Peyer's patch (tissue), 4 donors: ENCODE results near the gene ACTA1.

Experiments
- POLR2A ChIP-seq, 2 donors: fragments of 450-650 bp; IDR thresholded peaks; one replicate each; pipeline ENCODE4 v1.5.1; 2017; ENCODE audit warnings: antibody characterized with exemption in 2 of 2, mild to moderate bottlenecking in 2 of 2, moderate library complexity in 2 of 2
- TF ChIP-seq, protein P1 (sequence below), 6 experiments: fragments of 450-650 bp in 4 of 6; fragments of 200-600 bp in 2 of 6; sonication (generic) in 1 of 6; IDR thresholded peaks; one replicate each; pipeline ENCODE4 v1.5.1; 2017 to 2019; ENCODE audit warnings: antibody characterized with exemption in 6 of 6, mild to moderate bottlenecking in 3 of 6, moderate library complexity in 1 of 6

DNA sequence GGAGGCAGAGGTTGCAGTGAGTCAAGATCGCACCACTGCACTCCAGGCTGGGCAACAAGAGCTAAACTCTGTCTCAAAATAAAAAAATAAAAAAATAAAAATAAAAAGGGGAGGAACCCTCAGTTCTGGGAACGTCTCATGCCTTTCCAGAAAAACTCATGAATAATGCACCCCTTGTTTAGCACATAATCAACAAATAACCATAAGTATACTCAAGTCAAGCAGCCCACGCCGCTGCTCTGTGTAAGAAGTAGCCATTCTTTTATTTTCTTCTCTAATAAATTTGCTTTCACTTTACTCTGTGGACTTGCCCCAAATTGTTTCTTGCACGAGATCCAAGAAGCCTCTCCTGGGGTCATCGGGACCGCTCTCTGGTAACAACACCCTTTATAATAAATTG lies 14.5 kb upstream of the ACTA1 start:
- TF ChIP-seq, protein P1, sequence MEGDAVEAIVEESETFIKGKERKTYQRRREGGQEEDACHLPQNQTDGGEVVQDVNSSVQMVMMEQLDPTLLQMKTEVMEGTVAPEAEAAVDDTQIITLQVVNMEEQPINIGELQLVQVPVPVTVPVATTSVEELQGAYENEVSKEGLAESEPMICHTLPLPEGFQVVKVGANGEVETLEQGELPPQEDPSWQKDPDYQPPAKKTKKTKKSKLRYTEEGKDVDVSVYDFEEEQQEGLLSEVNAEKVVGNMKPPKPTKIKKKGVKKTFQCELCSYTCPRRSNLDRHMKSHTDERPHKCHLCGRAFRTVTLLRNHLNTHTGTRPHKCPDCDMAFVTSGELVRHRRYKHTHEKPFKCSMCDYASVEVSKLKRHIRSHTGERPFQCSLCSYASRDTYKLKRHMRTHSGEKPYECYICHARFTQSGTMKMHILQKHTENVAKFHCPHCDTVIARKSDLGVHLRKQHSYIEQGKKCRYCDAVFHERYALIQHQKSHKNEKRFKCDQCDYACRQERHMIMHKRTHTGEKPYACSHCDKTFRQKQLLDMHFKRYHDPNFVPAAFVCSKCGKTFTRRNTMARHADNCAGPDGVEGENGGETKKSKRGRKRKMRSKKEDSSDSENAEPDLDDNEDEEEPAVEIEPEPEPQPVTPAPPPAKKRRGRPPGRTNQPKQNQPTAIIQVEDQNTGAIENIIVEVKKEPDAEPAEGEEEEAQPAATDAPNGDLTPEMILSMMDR (IDR thresholded peaks at IDR 0.05): no peak
- no peak for TF ChIP-seq POLR2A (IDR thresholded peaks at IDR 0.05)
